Astrocyte of the spinal cord (primary cell): ENCODE results near the gene MGST3.
"Not testable (repeated sequence)": the region's sequence is repeated elsewhere in the genome, so short reads cannot be mapped to it uniquely, and the experiment has no call there.

Experiments used
- DNase-seq: peaks from one replicate; pipeline ENCODE4 v3.0.0; 2011; ENCODE audit warnings: low read depth, low spot score
- H3K4me3 ChIP-seq: 2 replicates; pipeline ENCODE4 v1.5.1; 2011; ENCODE audit warnings: low read depth, mild to moderate bottlenecking, low read length, moderate library complexity
- CTCF ChIP-seq: IDR thresholded peaks from 2 replicates; pipeline ENCODE4 v1.5.1; 2012; ENCODE audit warnings: low read depth, mild to moderate bottlenecking, low read length, inconsistent platforms
- in situ Hi-C: cut with HindIII; loops from 2 replicates; pipeline ENCODE4 v1.10.0; 2017; ENCODE audit warnings: low sequenced_read_pairs

MGST3 gene

GRCh38 chr1:165597883-165598675 is 33.0 kb upstream of the MGST3 start:
- no peak for TF ChIP-seq CTCF
- in situ Hi-C loops, result no loop called here
- H3K4me3 ChIP-seq, result peak overlapping the region; percentile 64

GRCh38 chr1:165598676-165599059 is 32.4 kb upstream of the MGST3 start:
- in situ Hi-C loops, result no loop called here
- DNase-seq, result no peak
- peak overlapping the region; percentile 64 for H3K4me3 ChIP-seq
- TF ChIP-seq CTCF, result no peak

More at GRCh38 chr1:165597883-165598675, 33.0 kb upstream of the MGST3 start:
- DNase-seq, result peak; percentile 98

- TF ChIP-seq CTCF, result no peak
- H3K4me3 ChIP-seq, result no peak overlapping the region
- no peak for DNase-seq
- in situ Hi-C loops, result no loop called here
These were observed 30.2 kb upstream of the MGST3 start for GRCh38 chr1:165600793-165601192.

GRCh38 chr1:165603810-165604209 is 27.2 kb upstream of the MGST3 start:
- TF ChIP-seq CTCF, result no peak
- DNase-seq, result no peak
- in situ Hi-C loops, result no loop called here
- no peak overlapping the region for H3K4me3 ChIP-seq

- no peak for TF ChIP-seq CTCF
- no peak for DNase-seq
- H3K4me3 ChIP-seq, result no peak overlapping the region
- in situ Hi-C loops, result no loop called here
These were observed 25.8 kb upstream of the MGST3 start for GRCh38 chr1:165605246-165605645.

GRCh38 chr1:165606676-165607075 is 24.4 kb upstream of the MGST3 start:
- in situ Hi-C loops, DNase-seq, H3K4me3 ChIP-seq: not testable (repeated sequence)

GRCh38 chr1:165610866-165611265 is 20.2 kb upstream of the MGST3 start:
- in situ Hi-C loops, result no loop called here
- no peak for TF ChIP-seq CTCF
- no peak for DNase-seq
- H3K4me3 ChIP-seq, result no peak overlapping the region
